GM12878 (cell line): ENCODE results near the gene COPE. TPM values are rescaled to one million over a fixed set of nuclear protein-coding genes. Genes with fewer than 3 reads are reported as not detected.

ENCODE experiments used
- BRCA1 ChIP-seq: IDR thresholded peaks from 2 replicates; pipeline ENCODE4 v1.6.1; 2011; ENCODE audit warnings: low read depth, low read length, improper control_type of control experiment
- CUX1 ChIP-seq: IDR thresholded peaks from 2 replicates; pipeline ENCODE4 v1.6.1; 2012; ENCODE audit warnings: improper control_type of control experiment, low read depth, low read length; ENCODE audit not compliant: insufficient replicate concordance
- FOXM1 ChIP-seq: IDR thresholded peaks from 2 replicates; pipeline ENCODE4 v1.6.1; 2012; ENCODE audit warnings: low read depth, mild to moderate bottlenecking, inconsistent platforms, low read length, moderate library complexity
- RAD51 ChIP-seq: fragments of 450-650 bp; IDR thresholded peaks from 2 replicates; pipeline ENCODE4 v1.6.1; 2016; ENCODE audit warnings: moderate library complexity, mild to moderate bottlenecking, inconsistent platforms
- SUPT20H ChIP-seq: IDR thresholded peaks from 2 replicates; pipeline ENCODE4 v1.6.1; 2011; ENCODE audit warnings: low read depth, mild to moderate bottlenecking, low read length, moderate library complexity, borderline replicate concordance; ENCODE audit not compliant: control insufficient read depth
- ZBTB4 ChIP-seq: fragments of 450-650 bp; formaldehyde crosslinking; IDR thresholded peaks from 2 replicates; pipeline ENCODE4 v1.4.0; 2022; ENCODE audit warnings: mild to moderate bottlenecking, moderate library complexity
- polyA plus RNA-seq, 11 experiments: library from polyadenylated mRNA; depleted of rRNA in 4 of 11; unstranded in 6 of 11; stranded (reverse) in 5 of 11; fragments of >200 nt; fragmentation: Nextera tagmentation in 4 of 11; fragmentation: Illumina TruSeq in 1 of 11; extraction: Ambion mirVana in 4 of 11; extraction: Trizol in 1 of 11; gene quantifications; 1 replicate in 1 of 11; 2 replicates in 10 of 11; pipeline versions ENCODE4 v1.2.1 to v1.2.3, GENCODE V29; 2011 to 2016; ENCODE audit warnings: inconsistent platforms in 2 of 11, missing spikeins in 2 of 11, low read depth in 1 of 11
- total RNA-seq, 4 experiments: library from RNA; depleted of rRNA in 3 of 4; stranded (reverse); fragments of >200 nt in 3 of 4; fragmentation: Illumina TruSeq in 1 of 4; extraction: Trizol in 1 of 4; gene quantifications; 2 replicates each; pipeline versions ENCODE4 v1.2.1 to v1.2.3, GENCODE V29; 2013 to 2021

The COPE gene
- total and polyA plus RNA-seq, 10 of the 15 experiments (the other 5 are each of a cell fraction or from before 2014, with no cell fraction given) = 3.5 to 464 (median 222) TPM

- TF ChIP-seq CUX1 (no peak), ZBTB4 (CRISPR knock-in tag) (no peak), RAD51 (no peak), FOXM1 (no peak), BRCA1 (no peak), SUPT20H (no peak)
- TF ChIP-seq, all 136 proteins: peak for 0
Observed at GRCh38 chr19:18895824-18896341, 23.3 kb downstream of the COPE start, which contains the start of gene CERS1 (continued).
